Head of caudate nucleus (tissue), 42 donors: ENCODE measurements around the gene ERAS.

Source experiments
- DNase-seq, 42 donors: peaks; one replicate each; pipeline versions ENCODE4 v3.0.0 to v3.0.0-alpha.2; 2020 to 2021; ENCODE audit warnings: mixed read lengths in 7 of 42
- intact Hi-C: fragments of 100-400 bp; cut with DNase I; formaldehyde crosslinking; loops from one replicate; pipeline ENCODE4 v1.15.0; 2022

Gene ERAS, protein sequence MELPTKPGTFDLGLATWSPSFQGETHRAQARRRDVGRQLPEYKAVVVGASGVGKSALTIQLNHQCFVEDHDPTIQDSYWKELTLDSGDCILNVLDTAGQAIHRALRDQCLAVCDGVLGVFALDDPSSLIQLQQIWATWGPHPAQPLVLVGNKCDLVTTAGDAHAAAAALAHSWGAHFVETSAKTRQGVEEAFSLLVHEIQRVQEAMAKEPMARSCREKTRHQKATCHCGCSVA

DNA sequence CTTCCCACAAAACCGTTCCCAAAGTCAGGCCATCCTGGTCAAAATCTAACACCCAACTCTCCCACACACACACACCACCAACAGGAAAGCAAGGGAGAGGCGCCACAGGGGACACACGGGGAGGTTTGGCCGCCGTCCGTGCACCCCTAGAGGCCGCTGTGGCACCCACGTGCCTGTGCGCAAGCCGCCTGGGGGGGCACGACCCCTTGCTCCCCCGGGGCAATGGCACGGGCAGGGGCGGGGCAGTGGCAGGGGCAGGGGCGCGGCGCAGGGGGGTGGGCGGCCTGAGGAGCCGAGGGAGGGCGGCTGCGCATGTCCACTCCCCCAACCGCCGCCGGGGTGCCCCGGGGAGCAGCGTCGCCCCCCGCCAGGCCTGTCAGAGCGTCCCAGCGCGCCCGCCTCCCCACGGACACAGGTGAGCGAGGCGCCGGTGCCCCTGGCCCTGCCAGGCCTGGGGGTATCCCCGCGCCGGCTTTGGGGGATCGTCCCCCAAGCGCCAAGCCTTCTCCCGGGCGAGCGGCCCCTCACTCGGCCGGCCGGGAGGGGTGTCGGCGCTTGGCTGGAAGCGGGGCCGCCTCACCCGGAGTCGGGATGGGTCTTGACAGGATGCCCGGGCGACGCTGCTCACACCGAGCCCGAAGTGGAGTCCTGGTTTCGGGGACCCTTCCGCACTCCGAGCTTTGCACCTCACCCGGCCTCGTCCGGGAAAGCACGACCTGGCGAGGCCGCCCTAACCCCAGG lies at the start of gene ERAS:
Gene ERAS, plus strand, starts transcription at position 379 of the 741 bp plus-strand sequence. CDS start 2,611 bp downstream, outside the sequence.
- DNase-seq = peak in 2 of 42 donors; percentile 11 to 13
- intact Hi-C loops = no loop called here

DNA sequence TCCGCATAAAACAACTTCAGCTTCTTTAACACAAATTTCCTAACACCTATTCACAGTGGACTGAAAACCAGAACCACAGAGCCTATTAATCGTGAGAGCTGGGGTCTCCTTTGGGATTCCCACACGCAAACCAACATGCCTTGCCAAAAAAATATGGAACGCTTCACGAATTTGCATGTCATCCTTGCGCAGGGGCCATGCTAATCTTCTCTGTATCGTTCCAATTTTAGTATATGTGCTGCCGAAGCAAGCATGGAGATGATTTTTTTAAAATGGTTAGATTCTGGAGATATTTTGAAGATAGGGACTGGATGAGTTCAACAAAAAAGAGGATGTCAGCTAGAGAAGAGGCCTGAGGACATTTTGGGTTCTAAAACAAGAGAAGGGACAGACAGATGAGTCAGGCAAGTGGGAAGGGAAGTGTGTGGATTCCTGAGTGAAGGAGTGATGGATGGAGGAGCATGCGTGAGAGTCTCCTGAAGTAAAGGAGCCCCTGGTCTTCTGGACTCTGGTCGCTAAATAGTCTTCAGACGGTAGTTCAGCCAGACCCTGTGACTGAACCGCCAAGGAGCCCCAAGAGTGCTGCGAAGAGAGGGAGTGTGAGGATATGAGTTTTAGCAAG lies 49.4 kb upstream of the ERAS start:
- intact Hi-C loops = no loop called here
- no peak for DNase-seq

DNA sequence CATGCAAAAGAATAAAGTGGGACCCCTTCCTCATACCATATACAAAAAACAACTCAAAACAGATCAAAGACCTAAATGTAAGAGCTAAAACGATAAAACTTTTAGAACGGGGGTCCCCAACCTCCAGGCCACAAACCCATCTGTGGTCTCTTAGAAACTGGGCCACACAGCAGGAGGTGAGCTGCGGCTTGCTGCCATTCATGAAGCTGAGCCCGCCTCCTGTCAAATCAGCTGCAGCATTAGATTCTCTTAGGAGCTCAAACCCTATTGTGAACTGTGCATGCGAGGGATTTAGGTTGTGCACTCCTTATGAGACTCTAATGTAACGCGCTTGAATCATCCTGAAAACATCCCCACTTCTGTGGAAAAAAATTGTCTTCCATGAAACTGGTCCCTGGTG lies 46.9 kb upstream of the ERAS start:
- intact Hi-C loops = no loop called here
- DNase-seq = no peak

DNA sequence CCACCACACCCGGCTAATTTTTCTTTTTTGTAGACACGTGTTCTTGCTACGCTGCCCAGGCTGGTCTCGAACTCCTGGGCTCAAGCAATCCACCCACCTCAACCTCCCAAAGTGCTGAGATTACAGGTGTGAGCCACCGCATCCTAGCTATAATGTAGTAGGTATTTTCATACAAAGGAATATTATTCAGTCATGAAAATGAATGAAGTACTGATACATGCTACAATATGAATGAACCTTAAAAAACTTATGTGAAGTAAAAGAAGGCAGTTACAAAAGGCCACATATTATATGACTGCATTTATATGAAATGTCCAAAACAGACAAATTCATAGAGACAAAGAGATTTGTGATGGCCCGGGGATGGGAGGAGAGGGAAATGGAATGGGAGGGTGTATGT lies 44.6 kb upstream of the ERAS start:
- no peak for DNase-seq
- intact Hi-C loops = no loop called here

DNA sequence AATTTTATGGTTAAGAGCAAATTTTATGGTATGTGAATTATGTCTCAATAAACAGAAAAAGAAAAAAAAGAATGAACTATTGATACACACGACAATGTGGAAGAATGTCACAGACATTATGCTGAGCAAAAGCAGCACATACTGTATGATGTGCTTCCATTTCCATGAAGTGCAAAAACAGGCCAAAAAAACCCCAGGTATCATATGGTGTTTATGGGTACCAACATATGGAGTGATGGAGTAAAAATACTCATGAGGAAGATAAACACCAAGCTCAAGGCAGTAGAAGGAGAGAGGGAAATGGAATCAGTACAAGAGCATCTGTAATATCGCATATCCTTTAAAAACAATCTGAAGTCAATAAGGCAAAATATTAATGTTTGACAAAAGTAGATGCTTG lies 44.1 kb upstream of the ERAS start:
- intact Hi-C loops = no loop called here
- no peak for DNase-seq

DNA sequence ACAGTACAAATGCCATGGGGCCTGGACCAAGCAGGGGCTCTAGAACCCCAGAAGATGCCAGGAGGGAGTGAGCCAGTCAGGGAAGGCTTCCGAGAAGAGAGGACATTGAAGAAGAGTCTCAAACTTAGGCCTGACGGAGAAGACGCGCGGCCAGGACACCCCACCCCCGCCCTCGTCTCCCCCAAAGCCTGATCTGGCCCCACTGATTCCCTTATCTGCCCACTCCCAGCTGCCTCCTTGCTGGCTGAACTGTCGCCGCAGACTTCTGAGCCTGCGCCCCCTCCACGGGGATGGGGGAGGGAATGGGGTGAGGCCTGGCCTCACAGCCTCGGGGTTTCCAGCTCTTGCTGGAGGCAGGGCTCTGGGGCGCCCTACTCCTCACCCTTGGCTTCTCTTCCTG lies 43.5 kb upstream of the ERAS start:
- intact Hi-C loops = no loop called here
- DNase-seq = no peak

DNA sequence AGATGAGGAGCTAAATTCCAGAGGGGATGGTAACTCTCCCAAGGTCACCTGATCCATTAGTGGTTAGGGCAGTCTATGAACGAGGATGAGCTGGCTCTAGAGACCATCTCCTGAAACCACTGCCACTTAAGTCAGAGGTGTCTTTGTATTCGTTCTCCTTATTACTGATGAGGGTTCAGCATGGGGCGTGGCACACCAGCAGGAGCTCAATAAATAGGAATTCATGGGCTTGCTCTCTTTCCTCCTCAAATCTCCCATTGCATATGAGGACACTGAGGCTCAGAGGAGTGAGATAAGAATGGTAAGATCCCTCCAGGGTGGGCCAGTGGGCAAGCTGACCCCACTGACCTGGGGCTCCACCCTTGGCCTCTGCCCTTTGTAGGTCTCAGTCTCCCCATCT lies 41.6 kb upstream of the ERAS start:
- no peak for DNase-seq
- intact Hi-C loops = no loop called here

DNA sequence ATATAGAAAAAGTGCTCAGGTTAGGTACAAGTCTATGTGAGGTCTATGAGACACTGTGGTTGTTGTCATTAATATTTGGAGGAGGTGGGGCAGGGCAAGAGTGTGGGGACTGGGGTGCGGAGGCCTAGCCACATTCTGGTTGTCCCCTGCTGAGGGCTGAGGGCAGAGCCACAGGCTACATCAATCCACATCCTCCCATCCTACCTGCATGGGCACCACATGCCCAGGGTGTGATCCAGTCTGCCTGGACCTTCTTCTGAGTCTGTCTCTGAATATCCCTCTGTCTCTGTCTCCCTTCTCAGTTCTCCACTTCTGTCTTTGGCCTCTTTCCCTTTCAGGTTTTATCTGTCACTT lies 41.1 kb upstream of the ERAS start:
- intact Hi-C loops = no loop called here

DNA sequence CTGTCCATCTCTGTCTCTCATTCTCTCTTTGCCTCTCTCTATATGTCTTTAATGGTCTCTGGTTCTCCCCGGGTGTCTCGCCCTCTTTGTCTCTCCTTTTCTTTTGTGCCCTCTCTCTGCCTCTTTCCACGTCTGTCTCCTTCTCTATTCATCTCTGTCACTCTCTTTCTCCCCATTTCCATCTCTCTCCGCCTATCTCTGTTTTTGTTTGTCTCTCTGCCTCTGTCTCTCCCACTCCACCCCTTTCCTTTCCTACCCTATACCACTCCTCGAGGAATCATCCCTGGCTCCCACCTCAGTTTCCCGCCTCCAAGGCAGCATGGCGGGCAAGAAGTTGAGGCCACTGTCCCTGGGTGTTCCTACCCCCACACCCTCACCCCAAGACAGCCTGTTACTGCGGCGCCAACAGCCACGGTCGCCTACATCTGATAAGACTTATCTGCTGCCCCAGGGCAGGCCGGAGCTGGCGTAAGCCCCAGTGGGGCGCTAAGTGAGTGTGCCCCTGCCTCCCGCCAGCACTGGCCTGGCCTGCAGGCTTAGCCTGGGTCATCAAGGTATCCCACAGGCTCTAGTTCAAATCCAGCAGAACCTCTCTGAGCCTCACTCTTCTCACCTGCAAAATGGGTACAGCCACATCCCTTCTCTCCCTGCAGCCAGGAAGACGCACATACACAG lies 40.6 kb upstream of the ERAS start:
- DNase-seq = no peak
- intact Hi-C loops = no loop called here

More for the DNA sequence above, 41.1 kb upstream of the ERAS start:
- no peak for DNase-seq

DNA sequence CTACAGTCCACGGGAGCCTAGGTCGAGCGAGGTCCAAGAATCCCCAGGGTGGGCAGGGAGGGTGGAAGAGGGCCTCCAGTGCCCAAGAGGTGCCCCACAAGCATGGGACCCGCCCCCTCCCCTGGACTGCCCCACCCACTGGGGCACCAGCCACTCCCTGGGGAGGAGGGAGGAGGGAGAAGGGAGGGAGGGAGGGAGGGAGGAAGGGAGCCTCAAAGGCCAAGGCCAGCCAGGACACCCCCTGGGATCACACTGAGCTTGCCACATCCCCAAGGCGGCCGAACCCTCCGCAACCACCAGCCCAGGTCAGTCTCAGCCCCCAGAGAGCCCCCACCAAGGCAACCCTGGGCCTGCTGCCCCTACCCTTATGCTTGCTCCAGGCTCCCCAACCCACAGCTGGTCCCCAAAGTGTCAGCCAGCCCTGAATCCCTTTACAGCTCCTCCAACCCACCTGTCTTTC lies 39.9 kb upstream of the ERAS start, which contains the start of gene GATA1:
Gene GATA1, plus strand, starts transcription at position 250 of the 460 bp plus-strand sequence. CDS start 4,520 bp downstream, outside the sequence.
- DNase-seq = no peak
- intact Hi-C loops = no loop called here

DNA sequence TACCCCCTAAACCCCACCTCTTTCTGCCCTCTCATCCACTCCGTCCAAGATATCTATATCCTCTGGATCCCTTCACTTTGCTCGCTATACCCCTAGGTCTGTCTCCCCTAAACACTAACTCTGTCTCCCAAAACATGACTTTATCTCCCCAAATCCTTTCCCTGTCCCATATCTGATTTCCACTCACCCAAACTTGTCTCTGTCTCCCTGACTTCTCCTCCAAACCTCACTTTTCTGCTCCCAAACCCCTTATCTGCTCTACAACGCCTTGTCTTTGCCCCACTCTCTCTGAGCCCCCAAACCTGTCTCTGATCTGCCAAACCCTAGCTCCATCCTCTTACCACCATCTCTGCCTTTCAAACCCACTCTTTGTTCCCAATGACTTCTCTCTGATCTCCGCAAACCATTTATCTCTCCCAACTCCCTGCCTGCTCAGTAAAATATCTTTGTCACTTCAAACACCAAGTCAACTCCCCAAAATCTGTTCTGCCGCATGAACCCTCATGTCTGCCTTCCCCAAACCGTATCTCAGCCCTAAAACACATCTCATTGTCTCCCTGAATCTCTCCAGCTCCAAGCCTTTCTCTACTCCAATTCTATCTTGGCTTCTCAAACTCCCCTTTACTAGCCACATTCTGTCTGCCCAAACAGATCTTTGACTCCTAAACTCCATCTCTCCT lies 39.3 kb upstream of the ERAS start:
- no peak for DNase-seq
- intact Hi-C loops = no loop called here

DNA sequence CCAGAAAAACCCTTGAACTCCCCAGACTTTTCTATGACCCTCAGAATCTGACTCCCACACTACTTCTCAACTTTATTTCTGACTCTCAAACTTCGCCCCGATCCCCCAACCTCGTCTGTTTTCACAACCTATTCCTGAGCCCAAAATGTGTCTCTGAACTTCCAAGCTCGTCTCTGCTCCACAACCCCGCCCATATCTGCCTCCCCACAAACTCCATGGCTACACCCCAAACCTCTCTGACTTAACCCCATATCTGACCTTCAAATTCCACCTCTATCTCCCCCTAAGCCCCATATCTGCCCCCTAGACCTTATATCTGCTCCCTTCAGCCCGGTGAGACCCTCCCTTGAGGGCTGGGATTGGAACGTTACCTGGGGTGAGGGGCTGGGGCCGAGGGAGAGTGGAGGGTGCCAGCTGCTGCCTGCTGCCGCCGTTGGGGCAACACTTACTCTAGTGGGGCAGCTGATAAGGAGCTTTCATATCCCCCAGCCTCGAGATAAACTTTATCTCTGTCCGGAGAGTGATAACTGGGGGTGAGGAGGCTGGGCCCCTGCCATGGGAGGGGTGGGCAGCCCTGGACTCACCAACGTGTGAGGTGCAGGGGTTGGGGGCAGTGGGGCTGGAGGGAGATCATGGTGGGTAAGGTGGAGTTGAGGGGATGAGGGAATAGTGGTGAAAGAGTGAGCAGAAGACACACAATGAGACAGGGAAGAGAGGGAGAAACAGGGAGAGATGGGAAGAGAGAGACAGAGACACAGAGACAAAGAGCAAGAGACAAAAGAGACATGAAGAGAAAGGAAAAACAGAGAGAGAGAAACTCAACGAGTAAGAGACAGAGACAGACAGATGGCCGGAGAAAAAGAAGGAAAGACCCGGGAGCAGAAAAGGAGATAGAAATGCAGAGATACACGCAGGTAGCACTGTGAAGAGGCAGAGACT lies 38.5 kb upstream of the ERAS start:
- intact Hi-C loops = no loop called here
- DNase-seq = no peak

DNA sequence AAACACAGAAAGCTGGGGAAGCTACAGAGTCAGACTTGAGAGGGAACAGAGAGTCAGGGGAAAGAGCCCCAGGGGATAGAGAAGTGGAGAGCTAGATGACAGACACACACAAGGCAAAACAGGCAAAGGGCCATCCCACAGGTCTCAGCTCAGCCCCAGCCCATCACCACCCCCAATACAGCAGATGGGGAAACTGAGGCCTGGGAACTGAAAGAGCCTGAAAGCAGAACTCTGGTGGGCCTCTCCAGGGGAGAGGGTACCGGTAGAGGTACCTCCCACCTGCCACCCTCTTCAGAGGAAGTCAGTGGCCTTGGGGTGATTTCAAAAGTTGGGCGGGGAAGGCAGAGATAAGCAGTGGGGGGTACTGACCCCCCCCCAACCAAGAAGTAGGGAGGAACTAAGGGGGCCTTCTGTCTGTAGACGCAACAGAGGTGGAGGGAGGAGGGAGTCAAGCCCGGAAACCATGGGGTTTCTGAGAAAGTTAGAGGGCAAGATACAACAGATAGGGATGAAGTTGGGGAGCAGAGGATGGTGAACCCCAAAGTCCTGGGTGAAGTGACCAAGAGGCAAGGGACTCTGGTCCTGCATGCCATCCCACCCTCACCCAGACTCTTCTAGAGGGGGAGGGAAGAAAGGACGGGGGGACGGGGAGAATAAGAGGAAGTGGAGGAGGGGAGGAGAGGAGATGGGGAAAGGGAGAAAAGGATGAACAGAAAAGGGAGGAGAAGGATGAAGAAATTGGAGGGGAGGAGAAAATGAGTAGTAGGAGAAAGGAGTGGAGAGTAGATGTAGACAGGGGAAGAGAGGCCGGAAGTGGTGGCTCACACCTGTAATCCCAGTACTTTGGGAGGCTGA lies 36.7 kb upstream of the ERAS start:
- intact Hi-C loops = no loop called here
- DNase-seq = no peak

DNA sequence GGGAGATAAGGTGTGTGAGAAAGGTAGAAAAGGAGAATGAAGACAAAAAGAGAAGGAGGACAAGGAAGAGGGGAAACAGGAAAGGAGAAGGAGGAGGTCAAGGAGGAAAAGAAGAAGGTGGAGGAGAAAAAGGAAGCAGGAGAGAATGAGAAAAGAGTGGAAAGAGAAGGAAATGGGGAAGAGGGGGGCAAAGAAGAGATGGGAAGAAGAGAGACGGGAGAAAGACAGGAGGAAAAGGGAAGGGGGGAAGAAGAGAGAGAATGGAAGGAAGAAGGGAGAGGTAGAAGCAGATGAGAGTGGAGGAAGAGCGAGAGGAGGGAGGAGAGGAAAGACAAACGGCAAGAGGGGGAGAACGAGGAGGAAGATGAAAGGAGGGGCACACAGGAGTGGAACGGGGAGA lies 35.8 kb upstream of the ERAS start:
- intact Hi-C loops = no loop called here
- no peak for DNase-seq

DNA sequence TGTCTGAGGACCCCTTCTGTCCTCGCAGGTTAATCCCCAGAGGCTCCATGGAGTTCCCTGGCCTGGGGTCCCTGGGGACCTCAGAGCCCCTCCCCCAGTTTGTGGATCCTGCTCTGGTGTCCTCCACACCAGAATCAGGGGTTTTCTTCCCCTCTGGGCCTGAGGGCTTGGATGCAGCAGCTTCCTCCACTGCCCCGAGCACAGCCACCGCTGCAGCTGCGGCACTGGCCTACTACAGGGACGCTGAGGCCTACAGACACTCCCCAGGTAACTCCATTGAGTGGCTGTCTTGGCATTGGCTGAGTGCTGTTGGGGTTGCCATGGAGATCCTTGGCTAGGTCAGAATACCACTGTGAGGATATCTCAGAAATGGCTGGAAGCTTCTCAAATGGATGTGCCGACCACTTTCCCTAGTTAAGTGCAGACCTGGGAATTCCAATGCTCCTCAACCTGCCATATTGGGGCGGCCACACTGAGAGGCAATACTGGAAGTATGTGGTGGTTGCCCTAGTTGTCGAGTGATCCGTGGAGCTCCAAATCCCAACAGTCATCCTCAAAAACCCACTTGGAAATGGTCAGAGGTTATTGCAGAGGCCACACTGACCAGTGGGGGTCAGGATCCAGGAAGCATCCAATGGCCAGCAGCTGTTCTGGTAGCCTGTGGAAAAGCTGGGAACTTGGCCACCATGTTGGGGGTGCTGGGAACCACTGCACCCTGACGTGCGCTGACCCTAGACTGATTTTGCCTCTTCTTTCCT lies 35.1 kb upstream of the ERAS start:
- intact Hi-C loops = no loop called here
- no peak for DNase-seq

DNA sequence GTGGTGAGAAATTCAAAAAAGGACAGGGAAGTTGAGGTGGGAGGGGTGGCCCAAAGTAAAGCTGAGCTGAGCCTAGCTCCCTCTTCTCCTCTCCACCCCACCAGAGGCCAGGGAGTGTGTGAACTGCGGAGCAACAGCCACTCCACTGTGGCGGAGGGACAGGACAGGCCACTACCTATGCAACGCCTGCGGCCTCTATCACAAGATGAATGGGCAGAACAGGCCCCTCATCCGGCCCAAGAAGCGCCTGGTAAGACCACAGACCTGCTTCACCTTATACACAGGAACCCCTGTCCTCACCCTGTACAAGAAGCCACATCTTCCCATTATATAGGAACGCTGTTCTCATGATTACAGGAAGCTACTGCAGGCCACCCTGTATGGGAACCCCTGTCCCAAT lies 34.1 kb upstream of the ERAS start:
- intact Hi-C loops = no loop called here
- DNase-seq = no peak

DNA sequence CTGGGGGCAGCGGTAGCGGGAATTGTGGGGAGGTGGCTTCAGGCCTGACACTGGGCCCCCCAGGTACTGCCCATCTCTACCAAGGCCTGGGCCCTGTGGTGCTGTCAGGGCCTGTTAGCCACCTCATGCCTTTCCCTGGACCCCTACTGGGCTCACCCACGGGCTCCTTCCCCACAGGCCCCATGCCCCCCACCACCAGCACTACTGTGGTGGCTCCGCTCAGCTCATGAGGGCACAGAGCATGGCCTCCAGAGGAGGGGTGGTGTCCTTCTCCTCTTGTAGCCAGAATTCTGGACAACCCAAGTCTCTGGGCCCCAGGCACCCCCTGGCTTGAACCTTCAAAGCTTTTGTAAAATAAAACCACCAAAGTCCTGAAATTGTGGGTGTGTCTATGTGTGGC lies 32.4 kb upstream of the ERAS start:
- no peak for DNase-seq

More for the DNA sequence above, 32.4 kb upstream of the ERAS start:
- intact Hi-C loops = no loop called here
